Endothelial cell of umbilical vein (primary cell): ENCODE data around the gene CDC23. TPM values are rescaled to one million over a fixed set of nuclear protein-coding genes. Genes with fewer than 3 reads are reported as not detected.

ENCODE experiments used
- BruUV-seq: library from RNA; stranded (reverse); fragments of 400-500 nt; replicated peaks from 2 replicates; lab custom pipeline; 2021; lab: Mats Ljungman, UMichigan
- CTCF ChIA-PET: fragments of 300-600, 350-600 bp; sonication (Branson Sonifier 250); formaldehyde crosslinking; loops from one replicate; lab custom pipeline; 2021; ENCODE audit warnings: antibody characterized with exemption, inconsistent platforms; lab: Charles Lee
- POLR2A ChIA-PET: fragments of 300-600, 350-600 bp; sonication (Branson Sonifier 250); formaldehyde crosslinking; loops from one replicate; lab custom pipeline; 2021; ENCODE audit warnings: antibody characterized with exemption, inconsistent platforms; lab: Charles Lee
- DNase-seq: peaks from one replicate; pipeline ENCODE4 v3.0.0-alpha.2; 2011; ENCODE audit warnings: low read depth, low spot score
- FAIRE-seq: peaks from 2 replicates; lab custom pipeline; 2011; peaks lifted over from hg19 to GRCh38; lab: Jason Lieb, UNC
- H2AFZ ChIP-seq: 2 replicates; pipeline ENCODE4 v1.6.0; 2012; ENCODE audit warnings: low read depth, low read length, control low read depth, inconsistent platforms
- H3K27ac ChIP-seq: 2 replicates; pipeline ENCODE4 v1.5.1; 2011; ENCODE audit warnings: low read depth, mild to moderate bottlenecking, control low read depth, low read length, moderate library complexity; ENCODE audit not compliant: insufficient read depth
- H3K27me3 ChIP-seq, 2 experiments: 2 replicates each; pipeline versions ENCODE4 v1.6.0 to v1.6.1; 2011; ENCODE audit warnings: low read length in 2 of 2, mixed read lengths in 1 of 2; ENCODE audit not compliant: control insufficient read depth in 2 of 2, insufficient read depth in 2 of 2
- H3K36me3 ChIP-seq, 2 experiments: 2 replicates in 1 of 2; 3 replicates in 1 of 2; pipeline ENCODE4 v1.5.1; 2011; ENCODE audit warnings: low read length in 2 of 2, mild to moderate bottlenecking in 1 of 2, moderate library complexity in 1 of 2; ENCODE audit not compliant: control insufficient read depth in 2 of 2, insufficient read depth in 2 of 2; ENCODE audit errors: extremely low read depth in 1 of 2
- H3K4me1 ChIP-seq: 3 replicates; pipeline ENCODE4 v1.5.1; 2011; ENCODE audit warnings: mild to moderate bottlenecking, low read length; ENCODE audit not compliant: control insufficient read depth, insufficient read depth; ENCODE audit errors: extremely low read depth
- H3K4me2 ChIP-seq: 2 replicates; pipeline ENCODE4 v1.6.1; 2011; ENCODE audit warnings: low read length, control low read depth, mixed read lengths; ENCODE audit not compliant: insufficient read depth
- H3K4me3 ChIP-seq, 3 experiments: fragments of 200-600 bp in 1 of 3; sonication (generic), shearing (Covaris generic) in 1 of 3; replicated peaks in 1 of 3; 2 replicates each; pipeline ENCODE4 v1.5.1; 2011 to 2016; ENCODE audit warnings: control low read depth in 3 of 3, low read length in 3 of 3, mild to moderate bottlenecking in 2 of 3, inconsistent platforms in 1 of 3, low read depth in 1 of 3, moderate library complexity in 1 of 3; ENCODE audit not compliant: insufficient read depth in 1 of 3
- H3K79me2 ChIP-seq: 2 replicates; pipeline ENCODE4 v1.6.0; 2012; ENCODE audit warnings: low read length, inconsistent platforms; ENCODE audit not compliant: control insufficient read depth, insufficient read depth
- H3K9ac ChIP-seq: replicated peaks from 2 replicates; pipeline ENCODE3; 2011; ENCODE audit warnings: low read length, control low read depth; ENCODE audit not compliant: insufficient read depth; ENCODE audit errors: extremely low read depth
- H3K9me1 ChIP-seq: replicated peaks from 3 replicates; pipeline ENCODE4 v1.6.0; 2011; ENCODE audit warnings: mild to moderate bottlenecking, low read length; ENCODE audit not compliant: control insufficient read depth, insufficient read depth; ENCODE audit errors: extremely low read depth
- H3K9me3 ChIP-seq: replicated peaks from 2 replicates; pipeline ENCODE4 v1.5.1; 2012; ENCODE audit warnings: low read length, inconsistent platforms; ENCODE audit not compliant: control insufficient read depth, insufficient read depth
- H4K20me1 ChIP-seq: replicated peaks from 2 replicates; pipeline ENCODE3; 2011; ENCODE audit warnings: mild to moderate bottlenecking, low read length; ENCODE audit not compliant: control insufficient read depth, insufficient read depth; ENCODE audit errors: extremely low read depth
- EZH2 ChIP-seq: IDR thresholded peaks from 2 replicates; pipeline ENCODE4 v1.6.1; 2012; ENCODE audit warnings: borderline replicate concordance, low read depth, mild to moderate bottlenecking, moderate library complexity, low read length, inconsistent platforms; ENCODE audit not compliant: severe bottlenecking
- FOS ChIP-seq: IDR thresholded peaks from 2 replicates; pipeline ENCODE4 v1.6.1; 2011; ENCODE audit warnings: mild to moderate bottlenecking, low read length, moderate library complexity, borderline replicate concordance; ENCODE audit not compliant: insufficient read depth
- GATA2 ChIP-seq: IDR thresholded peaks from 2 replicates; pipeline ENCODE4 v1.7.0; 2011; ENCODE audit warnings: low read depth, mild to moderate bottlenecking, moderate library complexity, mixed read lengths, low read length; ENCODE audit not compliant: insufficient read length, insufficient read depth
- JUN ChIP-seq: IDR thresholded peaks from 2 replicates; pipeline ENCODE4 v1.6.1; 2011; ENCODE audit warnings: borderline replicate concordance, low read depth; ENCODE audit not compliant: insufficient read length, insufficient read depth
- MYC ChIP-seq: IDR thresholded peaks from one replicate; pipeline ENCODE4 v1.6.1; 2011; ENCODE audit warnings: mild to moderate bottlenecking, low read depth, low read length
- POLR2A ChIP-seq: IDR thresholded peaks from 2 replicates; pipeline ENCODE4 v1.6.1; 2012; ENCODE audit warnings: low read depth, mild to moderate bottlenecking, control low read depth, low read length
- POLR2AphosphoS5 ChIP-seq: IDR thresholded peaks from 2 replicates; pipeline ENCODE4 v1.6.1; 2012; ENCODE audit warnings: low read depth, mild to moderate bottlenecking, control low read depth, low read length, moderate library complexity; ENCODE audit not compliant: insufficient read depth
- dilution Hi-C: fragments of 300-500 bp; cut with MboI; formaldehyde crosslinking; loops from one replicate; pipeline ENCODE4 v1.15.0; 2019; ENCODE audit warnings: low sequenced_read_pairs; ENCODE audit not compliant: extremely low pct_ligation_motif_present
- intact Hi-C: fragments of 100-400 bp; cut with micrococcal nuclease; formaldehyde crosslinking; loops from one replicate; pipeline ENCODE4 v1.10.0; 2022
- polyA plus RNA-seq, 4 experiments: library from polyadenylated mRNA; depleted of rRNA in 3 of 4; stranded (reverse) in 3 of 4; unstranded in 1 of 4; fragments of >200 nt; gene quantifications; 2 replicates each; pipeline versions ENCODE4 v1.2.1 to v1.2.3, GENCODE V29; 2011 to 2012; ENCODE audit warnings: missing spikeins in 1 of 4
- total RNA-seq: library from RNA; stranded (reverse); gene quantifications from 2 replicates; pipeline ENCODE4 v1.2.3, GENCODE V29; 2021
- TF ChIP-seq, protein P1 (sequence below): IDR thresholded peaks from 2 replicates; pipeline ENCODE4 v1.6.1; 2011; ENCODE audit not compliant: insufficient read depth, insufficient read length
- TF ChIP-seq, protein P2 (sequence below), 2 donors: IDR thresholded peaks; 1 replicate in 1 of 2; 2 replicates in 1 of 2; pipeline ENCODE4 v1.5.1; 2011; ENCODE audit warnings: low read length in 2 of 2, mild to moderate bottlenecking in 2 of 2, moderate library complexity in 2 of 2, control low read depth in 1 of 2, inconsistent platforms in 1 of 2, low read depth in 1 of 2; ENCODE audit not compliant: insufficient read depth in 1 of 2; ENCODE audit errors: extremely low read depth in 1 of 2

Gene CDC23
- total and polyA plus RNA-seq, 2 donors (not counting 3 experiments of a cell fraction or from before 2014, with no cell fraction given), result 28.5 to 41.2 TPM

DNA sequence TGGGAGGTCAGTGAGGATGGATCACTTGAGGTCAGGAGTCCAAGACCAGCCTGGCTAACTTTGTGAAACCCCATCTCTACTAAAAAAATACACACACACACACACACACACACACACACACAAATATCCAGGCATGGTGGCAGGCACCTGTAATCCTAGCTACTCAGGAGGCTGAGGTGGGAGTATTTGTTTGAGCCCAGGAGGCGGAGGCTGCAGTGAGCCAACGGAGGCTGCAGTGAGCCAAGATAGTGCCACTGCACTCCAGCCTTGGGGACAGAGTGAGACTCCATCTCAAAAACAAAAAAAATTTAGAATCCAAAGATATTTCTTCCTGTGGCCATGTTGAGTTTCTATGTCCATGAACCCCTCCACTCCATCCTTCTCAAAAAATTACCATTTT lies 21.5 kb upstream of the CDC23 start:
- no peaks in the 10 kb centered on the region for H3K9me3 ChIP-seq
- BruUV-seq, result no TSS peak
- TF ChIP-seq, protein P1, sequence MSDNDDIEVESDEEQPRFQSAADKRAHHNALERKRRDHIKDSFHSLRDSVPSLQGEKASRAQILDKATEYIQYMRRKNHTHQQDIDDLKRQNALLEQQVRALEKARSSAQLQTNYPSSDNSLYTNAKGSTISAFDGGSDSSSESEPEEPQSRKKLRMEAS, result no peak
- TF ChIP-seq EZH2, result no peak
- TF ChIP-seq POLR2AphosphoS5, result no peak
- no peak for TF ChIP-seq POLR2A
- TF ChIP-seq JUN, result no peak
- TF ChIP-seq MYC, result no peak
- TF ChIP-seq GATA2, result no peak
- TF ChIP-seq FOS, result no peak
- TF ChIP-seq, protein P2, sequence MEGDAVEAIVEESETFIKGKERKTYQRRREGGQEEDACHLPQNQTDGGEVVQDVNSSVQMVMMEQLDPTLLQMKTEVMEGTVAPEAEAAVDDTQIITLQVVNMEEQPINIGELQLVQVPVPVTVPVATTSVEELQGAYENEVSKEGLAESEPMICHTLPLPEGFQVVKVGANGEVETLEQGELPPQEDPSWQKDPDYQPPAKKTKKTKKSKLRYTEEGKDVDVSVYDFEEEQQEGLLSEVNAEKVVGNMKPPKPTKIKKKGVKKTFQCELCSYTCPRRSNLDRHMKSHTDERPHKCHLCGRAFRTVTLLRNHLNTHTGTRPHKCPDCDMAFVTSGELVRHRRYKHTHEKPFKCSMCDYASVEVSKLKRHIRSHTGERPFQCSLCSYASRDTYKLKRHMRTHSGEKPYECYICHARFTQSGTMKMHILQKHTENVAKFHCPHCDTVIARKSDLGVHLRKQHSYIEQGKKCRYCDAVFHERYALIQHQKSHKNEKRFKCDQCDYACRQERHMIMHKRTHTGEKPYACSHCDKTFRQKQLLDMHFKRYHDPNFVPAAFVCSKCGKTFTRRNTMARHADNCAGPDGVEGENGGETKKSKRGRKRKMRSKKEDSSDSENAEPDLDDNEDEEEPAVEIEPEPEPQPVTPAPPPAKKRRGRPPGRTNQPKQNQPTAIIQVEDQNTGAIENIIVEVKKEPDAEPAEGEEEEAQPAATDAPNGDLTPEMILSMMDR (IDR thresholded peaks at IDR 0.05; ENCODE audit: extremely low read depth in 1 of 2, insufficient read depth in 1 of 2, low read depth in 1 of 2, low read length in 2 of 2), result no peak
- H3K9me1 ChIP-seq, result no peaks in the 10 kb centered on the region
- FAIRE-seq (no peak), DNase-seq (no peak)
- H3K79me2 ChIP-seq, result no peaks in the 10 kb centered on the region
- no peaks in the 10 kb centered on the region for H3K36me3 ChIP-seq
- H3K4me1 ChIP-seq, result no peaks in the 10 kb centered on the region
- no peaks in the 10 kb centered on the region for H4K20me1 ChIP-seq
- peaks cover 3 to 8% of the 10 kb centered on the region in 2 experiments for H3K27me3 ChIP-seq
- no peak overlapping the region for H2AFZ ChIP-seq
- no peak overlapping the region for H3K27ac ChIP-seq
- H3K4me3 ChIP-seq, result no peak overlapping the region
- intact Hi-C loops (no loop called here), dilution Hi-C loops (no loop called here)
- ChIA-PET POLR2A (no interaction called here), CTCF (interaction anchor here (1.2 to 2.3 kb wide), 4 partner anchors 9 to 118 kb away, joined by 3 to 14 read pairs (median 4); partner anchors contain the start of gene KDM3B)
- H3K9ac ChIP-seq, result no peak overlapping the region
- H3K4me2 ChIP-seq, result no peak overlapping the region
